Caco-2 (cell line): ENCODE data around the gene MYOZ2. TPM values are rescaled to one million over a fixed set of nuclear protein-coding genes. Genes with fewer than 3 reads are reported as not detected.

ENCODE experiments used
- BruUV-seq: library from RNA; stranded (reverse); fragments of 400-500 nt; replicated peaks from 2 replicates; lab custom pipeline; 2021; lab: Mats Ljungman, UMichigan
- CTCF ChIA-PET: fragments of 300-600 bp; sonication (Branson Sonifier 250); formaldehyde crosslinking; loops from one replicate; lab custom pipeline; 2022; ENCODE audit warnings: antibody characterized with exemption; lab: Charles Lee
- POLR2A ChIA-PET: fragments of 300-600 bp; sonication (Branson Sonifier 250); formaldehyde crosslinking; loops from one replicate; lab custom pipeline; 2022; ENCODE audit warnings: antibody characterized with exemption; lab: Charles Lee
- DNase-seq, 2 experiments: peaks; one replicate each; pipeline versions ENCODE4 v3.0.0 to v3.0.0-alpha.2; 2020 to 2022
- H3K27me3 ChIP-seq: replicated peaks from 2 replicates; pipeline ENCODE4 v1.6.0; 2011; ENCODE audit warnings: low read length; ENCODE audit not compliant: control insufficient read depth, insufficient read depth
- H3K36me3 ChIP-seq: 2 replicates; pipeline ENCODE4 v1.5.1; 2011; ENCODE audit warnings: low read length; ENCODE audit not compliant: control insufficient read depth, insufficient read depth
- H3K4me1 ChIP-seq: fragments of 250-450 bp; sonication (Bioruptor Pico); 2 replicates; pipeline ENCODE4 v1.5.1; 2020; ENCODE audit warnings: mild to moderate bottlenecking
- H3K4me3 ChIP-seq: 2 replicates; pipeline ENCODE4 v1.5.1; 2011; ENCODE audit warnings: low read depth, mild to moderate bottlenecking, control low read depth, low read length
- H3K9me3 ChIP-seq: fragments of 250-450 bp; sonication (Bioruptor Pico); 2 replicates; pipeline ENCODE4 v1.5.1; 2020; ENCODE audit warnings: mild to moderate bottlenecking, moderate library complexity
- H3K27ac Mint-ChIP-seq: one replicate; pipeline ENCODE4 v1.8.0; 2022; ENCODE audit warnings: mixed read lengths; ENCODE audit not compliant: unreplicated experiment
- H3K27me3 Mint-ChIP-seq: one replicate; pipeline ENCODE4 v1.8.0; 2022; ENCODE audit warnings: mixed read lengths; ENCODE audit not compliant: insufficient read depth, unreplicated experiment
- H3K36me3 Mint-ChIP-seq: one replicate; pipeline ENCODE4 v1.8.0; 2022; ENCODE audit warnings: mild to moderate bottlenecking, mixed read lengths; ENCODE audit not compliant: insufficient read depth, unreplicated experiment
- H3K4me1 Mint-ChIP-seq: one replicate; pipeline ENCODE4 v1.8.0; 2022; ENCODE audit warnings: low read depth, mixed read lengths; ENCODE audit not compliant: unreplicated experiment
- H3K4me3 Mint-ChIP-seq: one replicate; pipeline ENCODE4 v1.8.0; 2022; ENCODE audit warnings: mild to moderate bottlenecking, moderate library complexity, mixed read lengths; ENCODE audit not compliant: unreplicated experiment
- H3K9me3 Mint-ChIP-seq: one replicate; pipeline ENCODE4 v1.8.0; 2022; ENCODE audit warnings: mixed read lengths; ENCODE audit not compliant: unreplicated experiment
- intact Hi-C: fragments of 100-400 bp; cut with micrococcal nuclease; formaldehyde crosslinking; loops from one replicate; pipeline ENCODE4 v1.10.0; 2022; ENCODE audit not compliant: unreplicated experiment
- total RNA-seq: library from RNA; stranded (reverse); gene quantifications from 2 replicates; pipeline ENCODE4 v1.2.3, GENCODE V29; 2022
- TF ChIP-seq, protein P1 (sequence below), 2 experiments: fragments of 200-600 bp in 1 of 2; IDR thresholded peaks; 1 replicate in 1 of 2; 2 replicates in 1 of 2; pipeline versions ENCODE4 v1.5.1 to v1.8.0; 2011 to 2022; ENCODE audit warnings: antibody characterized with exemption in 1 of 2, control low read depth in 1 of 2, inconsistent platforms in 1 of 2, low read depth in 1 of 2, low read length in 1 of 2, mild to moderate bottlenecking in 1 of 2, moderate library complexity in 1 of 2; ENCODE audit not compliant: insufficient read depth in 1 of 2, severe bottlenecking in 1 of 2, unreplicated experiment in 1 of 2

MYOZ2 gene
- total RNA-seq, 1 experiment from 2014 or later = 0.18 TPM

DNA sequence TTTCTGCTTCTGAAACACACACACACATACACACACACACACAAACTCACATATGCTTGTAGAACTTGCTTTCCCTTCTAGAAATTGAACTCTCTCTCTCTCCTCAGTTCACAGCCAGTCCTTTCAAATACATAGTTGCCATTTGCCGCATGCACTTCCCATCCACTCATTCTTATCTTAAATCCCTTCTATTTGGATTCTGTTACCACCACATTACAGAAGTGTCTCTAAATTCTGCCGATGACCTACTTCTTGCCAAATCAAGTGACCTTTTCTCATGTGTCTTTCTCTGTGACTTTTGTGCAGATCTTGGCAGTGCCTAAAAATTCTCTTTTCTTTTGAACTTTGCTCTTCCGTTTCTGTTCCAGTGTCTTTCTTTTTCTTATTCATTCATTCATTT is 7.5 kb upstream of the MYOZ2 start:
- Mint-ChIP-seq H3K9me3 (peaks cover 9% of the 10 kb centered on the region), H3K4me3 (no peak overlapping the region), H3K27ac (peak overlapping the region; percentile 52), H3K4me1 (peaks cover 39% of the 10 kb centered on the region), H3K36me3 (no peaks in the 10 kb centered on the region), H3K27me3 (no peaks in the 10 kb centered on the region)
- ChIA-PET CTCF (no interaction called here), POLR2A (no interaction called here)
- BruUV-seq = no TSS peak
- Histone ChIP-seq H3K9me3 (no peaks in the 10 kb centered on the region), H3K4me1 (peaks cover 29% of the 10 kb centered on the region), H3K27me3 (no peaks in the 10 kb centered on the region), H3K36me3 (no peaks in the 10 kb centered on the region), H3K4me3 (no peak overlapping the region)
- no peak for DNase-seq
- TF ChIP-seq, protein P1, sequence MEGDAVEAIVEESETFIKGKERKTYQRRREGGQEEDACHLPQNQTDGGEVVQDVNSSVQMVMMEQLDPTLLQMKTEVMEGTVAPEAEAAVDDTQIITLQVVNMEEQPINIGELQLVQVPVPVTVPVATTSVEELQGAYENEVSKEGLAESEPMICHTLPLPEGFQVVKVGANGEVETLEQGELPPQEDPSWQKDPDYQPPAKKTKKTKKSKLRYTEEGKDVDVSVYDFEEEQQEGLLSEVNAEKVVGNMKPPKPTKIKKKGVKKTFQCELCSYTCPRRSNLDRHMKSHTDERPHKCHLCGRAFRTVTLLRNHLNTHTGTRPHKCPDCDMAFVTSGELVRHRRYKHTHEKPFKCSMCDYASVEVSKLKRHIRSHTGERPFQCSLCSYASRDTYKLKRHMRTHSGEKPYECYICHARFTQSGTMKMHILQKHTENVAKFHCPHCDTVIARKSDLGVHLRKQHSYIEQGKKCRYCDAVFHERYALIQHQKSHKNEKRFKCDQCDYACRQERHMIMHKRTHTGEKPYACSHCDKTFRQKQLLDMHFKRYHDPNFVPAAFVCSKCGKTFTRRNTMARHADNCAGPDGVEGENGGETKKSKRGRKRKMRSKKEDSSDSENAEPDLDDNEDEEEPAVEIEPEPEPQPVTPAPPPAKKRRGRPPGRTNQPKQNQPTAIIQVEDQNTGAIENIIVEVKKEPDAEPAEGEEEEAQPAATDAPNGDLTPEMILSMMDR (IDR thresholded peaks at IDR 0.05; ENCODE audit: insufficient read depth in 1 of 2, low read depth in 1 of 2, low read length in 1 of 2, severe bottlenecking in 1 of 2, unreplicated experiment in 1 of 2) = no peak
- intact Hi-C loops = no loop called here

DNA sequence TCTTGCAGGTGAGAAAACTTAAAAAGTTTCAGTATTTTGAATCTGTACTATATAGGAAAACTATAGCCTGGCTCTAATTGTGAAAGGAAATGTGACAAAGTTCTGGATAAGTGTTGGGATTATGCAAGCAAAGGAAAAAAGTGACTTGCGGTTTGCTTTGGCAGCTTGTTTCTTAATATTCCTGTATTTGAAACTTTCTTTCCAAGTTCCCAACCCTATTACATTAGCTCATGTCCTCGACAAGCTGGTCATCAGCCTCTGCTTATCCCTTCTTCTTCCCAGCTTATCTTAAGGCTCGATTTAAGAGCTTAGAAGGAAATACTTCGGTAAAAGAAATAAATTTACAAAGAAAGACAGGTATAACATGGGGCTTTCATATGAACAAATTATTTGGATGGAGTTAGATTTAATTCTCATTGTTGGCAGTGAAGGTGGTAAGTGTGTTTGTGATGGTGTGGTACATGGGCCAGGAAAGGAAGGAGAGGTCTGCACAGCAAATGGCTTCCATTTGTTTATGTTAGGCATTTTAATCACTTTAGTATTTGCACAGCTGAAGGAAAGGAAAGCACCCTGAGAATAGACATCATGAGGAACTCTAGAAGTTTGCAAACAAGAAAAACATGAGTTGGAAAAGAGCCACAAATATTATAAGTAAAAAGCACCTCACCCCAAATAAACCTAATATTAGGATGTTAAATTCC is 5.1 kb upstream of the MYOZ2 start:
- Histone ChIP-seq H3K9me3 (no peaks in the 10 kb centered on the region), H3K36me3 (no peaks in the 10 kb centered on the region), H3K4me1 (peaks cover 34% of the 10 kb centered on the region), H3K27me3 (no peaks in the 10 kb centered on the region), H3K4me3 (no peak overlapping the region)
- peak overlapping the region; percentile 69 for H3K4me3 Mint-ChIP-seq
- DNase-seq = no peak
- TF ChIP-seq, protein P1 (IDR thresholded peaks at IDR 0.05; ENCODE audit: insufficient read depth in 1 of 2, low read depth in 1 of 2, low read length in 1 of 2, severe bottlenecking in 1 of 2, unreplicated experiment in 1 of 2) = no peak
- POLR2A ChIA-PET = no interaction called here
- peak overlapping the region; percentile 96 for H3K27ac Mint-ChIP-seq
- H3K4me1 Mint-ChIP-seq = peaks cover 44% of the 10 kb centered on the region
- H3K9me3 Mint-ChIP-seq = peaks cover 9% of the 10 kb centered on the region
- CTCF ChIA-PET = interaction anchor here (0.6 kb wide), 1 partner anchor 458 kb away, joined by 4 read pairs; no protein-coding TSS in a partner anchor
- H3K36me3 Mint-ChIP-seq = no peaks in the 10 kb centered on the region
- intact Hi-C loops = loop anchor here (1.0 to 2.0 kb wide), 3 partner anchors 10 to 82 kb away; partner anchors contain the start of gene USP53
- H3K27me3 Mint-ChIP-seq = no peaks in the 10 kb centered on the region
- no TSS peak for BruUV-seq

DNA sequence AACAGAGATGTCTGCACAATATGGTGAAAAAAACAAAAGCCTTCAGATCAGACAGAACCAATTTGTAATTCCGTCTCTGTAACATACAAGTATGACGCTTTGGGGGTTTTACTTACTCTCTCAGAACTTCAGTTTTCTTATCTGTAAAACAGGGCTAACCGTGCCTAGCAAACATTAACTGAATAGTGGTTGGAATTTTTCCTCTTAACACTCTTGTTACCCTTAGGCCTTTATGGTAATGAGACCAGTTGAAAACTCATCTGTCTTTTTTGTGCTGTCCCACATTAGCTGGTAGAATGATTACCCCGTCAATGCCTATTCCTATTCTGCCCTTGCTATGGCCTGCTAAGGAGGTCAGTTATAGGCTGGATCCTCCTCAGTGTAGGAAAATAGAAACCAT is 4.5 kb upstream of the MYOZ2 start:
- intact Hi-C loops = loop anchor here (1.0 to 2.0 kb wide), 3 partner anchors 9 to 82 kb away; partner anchors contain the start of gene USP53
- H3K4me3 Mint-ChIP-seq = peak overlapping the region; percentile 69
- peaks cover 50% of the 10 kb centered on the region for H3K4me1 Mint-ChIP-seq
- TF ChIP-seq, protein P1 (IDR thresholded peaks at IDR 0.05; ENCODE audit: insufficient read depth in 1 of 2, low read depth in 1 of 2, low read length in 1 of 2, severe bottlenecking in 1 of 2, unreplicated experiment in 1 of 2) = no peak
- no peaks in the 10 kb centered on the region for H3K36me3 ChIP-seq
- ChIA-PET POLR2A (no interaction called here), CTCF (no interaction called here)
- no peak overlapping the region for H3K4me3 ChIP-seq
- H3K27me3 ChIP-seq = no peaks in the 10 kb centered on the region
- no peaks in the 10 kb centered on the region for H3K36me3 Mint-ChIP-seq
- DNase-seq = peak in 1 of 2 experiments; percentile 17
- peaks cover 9% of the 10 kb centered on the region for H3K9me3 Mint-ChIP-seq
- peak overlapping the region; percentile 96 for H3K27ac Mint-ChIP-seq
- H3K27me3 Mint-ChIP-seq = no peaks in the 10 kb centered on the region
- no TSS peak for BruUV-seq
- no peaks in the 10 kb centered on the region for H3K9me3 ChIP-seq
- peaks cover 39% of the 10 kb centered on the region for H3K4me1 ChIP-seq
